Natural killer cell treated with Interleukin-12 subunit alpha and Interleukin-12 subunit beta and Interleukin-15 and Interleukin-18, amount 100 ng/mL, for 72 hours (primary cell): ENCODE data around the gene ARHGEF1. TPM values are rescaled to one million over a fixed set of nuclear protein-coding genes. Genes with fewer than 3 reads are reported as not detected.

Experiments
- ATAC-seq, 2 donors: fragments of 150-1000 bp; cut with Tn5 transposase in 1 of 2; sonication (Bioruptor Pico), chemical (Tn5 transposase) in 1 of 2; 2 replicates each; pipeline ENCODE4 v1.10.0; 2021
- DNase-seq: peaks from one replicate; pipeline ENCODE4 v3.0.0; 2022; ENCODE audit warnings: low spot score
- H3K27ac Mint-ChIP-seq, 2 donors: 1 replicate in 1 of 2; 2 replicates in 1 of 2; pipeline ENCODE4 v1.8.0; 2022; ENCODE audit warnings: mixed read lengths in 2 of 2, mild to moderate bottlenecking in 1 of 2, moderate library complexity in 1 of 2
- H3K27me3 Mint-ChIP-seq, 2 donors: 1 replicate in 1 of 2; 2 replicates in 1 of 2; pipeline ENCODE4 v1.8.0; 2022; ENCODE audit warnings: mixed read lengths in 2 of 2
- H3K36me3 Mint-ChIP-seq: one replicate; pipeline ENCODE4 v1.8.0; 2022; ENCODE audit warnings: mixed read lengths
- H3K4me1 Mint-ChIP-seq, 2 donors: 1 replicate in 1 of 2; 2 replicates in 1 of 2; pipeline ENCODE4 v1.8.0; 2022; ENCODE audit warnings: low read depth in 2 of 2, mixed read lengths in 2 of 2, mild to moderate bottlenecking in 1 of 2
- H3K4me3 Mint-ChIP-seq: one replicate; pipeline ENCODE4 v1.8.0; 2022; ENCODE audit warnings: mixed read lengths
- H3K9me3 Mint-ChIP-seq: 2 replicates; pipeline ENCODE4 v1.8.0; 2022; ENCODE audit warnings: mixed read lengths
- total RNA-seq, 2 donors: library from RNA; stranded (reverse); gene quantifications; one replicate each; pipeline ENCODE4 v1.2.3, GENCODE V29; 2022

ARHGEF1 gene
- total RNA-seq, 2 donors from 2014 or later = 321 to 444 TPM

GRCh38 chr19:41883463-41883820 is 458 bp downstream of the ARHGEF1 start:
- DNase-seq (no peak), ATAC-seq (no peak)
- Mint-ChIP-seq H3K4me3 (peak overlapping the region; percentile 97), H3K4me1 (peaks cover 49 to 54% of the 10 kb centered on the region in 2 donors), H3K27ac (peak overlapping the region; percentile 79 to 87), H3K27me3 (no peaks in the 10 kb centered on the region), H3K9me3 (no peaks in the 10 kb centered on the region), H3K36me3 (peaks cover 7% of the 10 kb centered on the region)

GRCh38 chr19:41883821-41884733 is 1.1 kb downstream of the ARHGEF1 start:
- ATAC-seq = peak; percentile 92 to 94

GRCh38 chr19:41886761-41887710 is 4.1 kb downstream of the ARHGEF1 start:
- Mint-ChIP-seq H3K4me1 (peaks cover 65 to 77% of the 10 kb centered on the region in 2 donors), H3K27ac (peak overlapping the region; percentile 79 to 87), H3K27me3 (no peaks in the 10 kb centered on the region), H3K4me3 (peak overlapping the region; percentile 97), H3K9me3 (no peaks in the 10 kb centered on the region), H3K36me3 (peaks cover 14% of the 10 kb centered on the region)
- peak; percentile 81 for DNase-seq
- peak; percentile 63 to 64 for ATAC-seq

More at GRCh38 chr19:41883821-41884733, 1.1 kb downstream of the ARHGEF1 start:
- H3K9me3 Mint-ChIP-seq = no peaks in the 10 kb centered on the region
- peak; percentile 98 for DNase-seq
- H3K27me3 Mint-ChIP-seq = no peaks in the 10 kb centered on the region
- peaks cover 54 to 60% of the 10 kb centered on the region in 2 donors for H3K4me1 Mint-ChIP-seq
- H3K36me3 Mint-ChIP-seq = peaks cover 7% of the 10 kb centered on the region
- H3K4me3 Mint-ChIP-seq = peak overlapping the region; percentile 97
- H3K27ac Mint-ChIP-seq = peak overlapping the region; percentile 79 to 87

- H3K36me3 Mint-ChIP-seq = peaks cover 6% of the 10 kb centered on the region
- no peaks in the 10 kb centered on the region for H3K9me3 Mint-ChIP-seq
- DNase-seq (peak; percentile 84), ATAC-seq (peak; percentile 54 to 55)
- H3K4me3 Mint-ChIP-seq = peak overlapping the region; percentile 97
- peaks cover 58 to 70% of the 10 kb centered on the region in 2 donors for H3K4me1 Mint-ChIP-seq
- H3K27me3 Mint-ChIP-seq = no peaks in the 10 kb centered on the region
- H3K27ac Mint-ChIP-seq = peak overlapping the region; percentile 79 to 87
Observed at GRCh38 chr19:41887711-41888382, 4.9 kb downstream of the ARHGEF1 start.

- H3K9me3 Mint-ChIP-seq = no peaks in the 10 kb centered on the region
- H3K27me3 Mint-ChIP-seq = no peaks in the 10 kb centered on the region
- DNase-seq = no peak
- peak overlapping the region; percentile 79 to 87 for H3K27ac Mint-ChIP-seq
- peaks cover 57 to 71% of the 10 kb centered on the region in 2 donors for H3K4me1 Mint-ChIP-seq
- H3K4me3 Mint-ChIP-seq = peak overlapping the region; percentile 97
- peaks cover 10% of the 10 kb centered on the region for H3K36me3 Mint-ChIP-seq
- ATAC-seq = no peak
Observed at GRCh38 chr19:41888926-41889325, 5.9 kb downstream of the ARHGEF1 start.

DNA sequence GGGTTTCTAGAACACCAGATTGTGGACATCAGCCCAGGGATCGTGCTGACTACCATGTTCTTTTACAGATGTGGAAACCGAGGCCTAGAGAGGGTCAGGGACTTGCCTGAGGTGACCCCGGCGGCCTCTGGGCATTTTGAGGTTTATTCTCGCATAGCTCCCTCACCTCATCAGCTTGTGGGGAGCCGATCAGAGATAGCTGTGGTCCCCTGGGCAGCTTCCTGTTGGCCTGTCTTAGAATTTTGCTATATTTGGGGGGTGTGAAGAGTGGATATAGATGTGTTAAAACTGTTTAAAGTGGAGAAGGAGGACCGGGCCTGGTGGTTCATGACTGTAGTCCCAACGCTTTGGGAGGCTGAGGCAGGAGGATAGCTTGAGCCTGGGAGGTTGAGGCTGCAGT is 6.9 kb downstream of the ARHGEF1 start:
- Mint-ChIP-seq H3K27ac (peak overlapping the region; percentile 79 to 87), H3K4me1 (peaks cover 59 to 70% of the 10 kb centered on the region in 2 donors), H3K36me3 (peaks cover 13% of the 10 kb centered on the region), H3K27me3 (no peaks in the 10 kb centered on the region), H3K9me3 (no peaks in the 10 kb centered on the region), H3K4me3 (peak overlapping the region; percentile 97)
- DNase-seq = peak; percentile 69
- ATAC-seq = peak; percentile 11 to 37

DNA sequence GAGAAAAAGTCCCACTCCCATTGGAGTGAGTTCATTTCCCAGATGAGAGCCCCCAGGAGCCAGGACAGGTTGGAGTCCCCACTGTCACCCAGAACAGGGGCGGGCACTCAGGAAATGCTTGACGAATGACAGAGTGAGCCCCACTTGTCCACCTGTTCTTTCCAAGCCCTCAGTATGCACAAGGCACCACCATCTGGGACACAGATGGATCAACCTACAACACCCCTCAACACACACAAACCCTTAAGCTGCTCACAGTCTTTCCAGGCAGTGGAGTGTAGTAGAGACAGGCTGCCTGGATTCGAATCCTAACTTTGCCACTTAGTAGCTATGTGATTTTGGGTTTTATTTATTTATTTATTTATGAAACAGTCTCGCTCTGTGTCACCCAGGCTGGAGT is 8.0 kb downstream of the ARHGEF1 start:
- H3K27me3 Mint-ChIP-seq = no peaks in the 10 kb centered on the region
- DNase-seq = no peak
- no peak for ATAC-seq
- H3K9me3 Mint-ChIP-seq = no peaks in the 10 kb centered on the region
- no peak overlapping the region for H3K4me3 Mint-ChIP-seq
- peaks cover 18% of the 10 kb centered on the region for H3K36me3 Mint-ChIP-seq
- peaks cover 58 to 67% of the 10 kb centered on the region in 2 donors for H3K4me1 Mint-ChIP-seq
- H3K27ac Mint-ChIP-seq = peak overlapping the region in 1 of 2 donors; percentile 83

GRCh38 chr19:41892173-41892902 is 9.4 kb downstream of the ARHGEF1 start:
- Mint-ChIP-seq H3K4me1 (peaks cover 52 to 60% of the 10 kb centered on the region in 2 donors), H3K9me3 (no peaks in the 10 kb centered on the region)

DNA sequence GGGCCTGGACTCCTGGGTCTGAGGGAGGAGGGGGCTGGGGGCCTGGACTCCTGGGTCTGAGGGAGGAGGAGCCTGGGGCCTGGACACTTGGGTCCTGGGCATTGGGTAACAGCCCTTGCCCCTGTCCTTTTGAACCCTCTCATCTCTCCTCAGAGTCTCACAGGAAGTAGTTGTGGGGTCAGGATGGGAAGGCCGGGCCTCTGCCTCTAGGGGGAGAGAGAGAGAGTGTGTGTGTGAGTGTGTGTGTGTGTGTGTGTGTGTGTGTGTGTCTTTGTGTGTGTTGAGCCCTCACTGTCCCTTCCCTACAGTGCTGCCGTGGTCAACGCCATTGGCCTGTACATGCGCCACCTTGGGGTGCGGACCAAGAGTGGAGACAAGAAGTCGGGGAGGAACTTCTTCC is 10.9 kb downstream of the ARHGEF1 start:
- Mint-ChIP-seq H3K27me3 (no peaks in the 10 kb centered on the region), H3K9me3 (no peaks in the 10 kb centered on the region), H3K4me1 (peaks cover 47 to 58% of the 10 kb centered on the region in 2 donors), H3K36me3 (peaks cover 23% of the 10 kb centered on the region), H3K27ac (peak overlapping the region; percentile 71 to 77), H3K4me3 (peak overlapping the region; percentile 47)
- DNase-seq (no peak), ATAC-seq (peak; percentile 63 to 65)

More at GRCh38 chr19:41892173-41892902, 9.4 kb downstream of the ARHGEF1 start:
- H3K27ac Mint-ChIP-seq = peak overlapping the region; percentile 73 to 83
- ATAC-seq (no peak), DNase-seq (no peak)
- no peak overlapping the region for H3K4me3 Mint-ChIP-seq
- peaks cover 18% of the 10 kb centered on the region for H3K36me3 Mint-ChIP-seq
- H3K27me3 Mint-ChIP-seq = no peaks in the 10 kb centered on the region

DNA sequence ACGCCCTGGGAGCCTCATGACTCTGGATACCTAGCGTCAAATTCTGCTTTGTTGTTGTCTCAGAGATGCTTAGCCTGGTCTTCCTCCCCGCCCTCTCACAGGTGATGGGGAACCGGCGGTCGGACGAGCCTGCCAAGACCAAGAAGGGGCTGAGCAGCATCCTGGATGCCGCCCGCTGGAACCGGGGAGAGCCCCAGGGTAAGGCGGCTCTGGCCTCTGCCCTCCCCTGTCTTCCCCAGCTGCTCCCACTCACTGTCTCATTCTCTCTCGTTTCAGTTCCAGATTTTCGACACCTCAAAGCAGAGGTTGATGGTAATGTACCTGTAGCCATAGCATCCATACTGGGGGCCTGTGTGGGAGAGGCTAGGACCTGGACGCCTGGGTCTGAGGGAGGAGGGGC is 11.4 kb downstream of the ARHGEF1 start:
- ATAC-seq (no peak), DNase-seq (no peak)
- Mint-ChIP-seq H3K27ac (peak overlapping the region; percentile 71 to 77), H3K4me1 (peaks cover 47 to 58% of the 10 kb centered on the region in 2 donors), H3K36me3 (peaks cover 27% of the 10 kb centered on the region), H3K9me3 (no peaks in the 10 kb centered on the region), H3K27me3 (no peaks in the 10 kb centered on the region), H3K4me3 (no peak overlapping the region)

DNA sequence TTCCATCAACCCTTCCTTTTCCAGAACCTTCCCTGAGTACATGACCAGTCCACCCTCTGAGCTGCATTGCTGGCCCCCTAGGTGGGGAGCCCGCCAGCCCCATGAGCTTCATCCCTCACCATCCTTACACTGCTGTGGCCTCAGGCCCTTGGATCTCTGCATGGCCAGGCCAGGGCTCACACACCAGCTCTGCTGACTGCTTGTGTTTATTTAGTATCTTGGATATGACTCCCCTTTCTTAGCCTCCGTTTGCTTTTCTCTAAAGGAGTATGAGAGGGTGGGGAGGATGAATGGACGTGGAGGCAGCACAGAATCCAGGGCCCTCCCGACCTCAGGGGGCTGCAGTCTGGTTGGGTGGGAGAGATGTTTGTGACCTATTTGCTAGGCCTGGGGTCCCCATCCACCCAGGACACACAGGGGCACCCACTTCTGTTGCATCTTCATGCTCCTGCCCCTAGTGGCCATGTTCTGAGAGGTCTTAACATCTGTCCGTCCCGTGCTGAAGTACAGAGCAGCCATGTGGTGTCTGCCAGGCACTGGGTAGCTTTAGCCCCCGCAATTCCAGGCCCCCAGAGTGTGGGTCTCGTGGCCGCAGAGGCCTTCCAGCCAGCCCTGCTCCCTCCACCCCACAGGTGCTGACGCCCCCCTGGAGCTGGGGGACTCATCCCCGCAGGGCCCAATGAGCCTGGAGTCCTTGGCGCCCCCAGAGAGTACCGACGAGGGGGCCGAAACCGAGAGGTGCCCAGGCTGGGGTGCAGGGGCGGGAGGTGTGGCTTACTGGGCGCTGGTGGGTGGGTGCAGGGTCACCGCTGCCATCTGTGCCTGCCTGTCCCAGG is 13.0 kb downstream of the ARHGEF1 start:
- Mint-ChIP-seq H3K9me3 (no peaks in the 10 kb centered on the region), H3K27ac (peak overlapping the region; percentile 65 to 66), H3K27me3 (no peaks in the 10 kb centered on the region), H3K4me1 (peaks cover 39 to 49% of the 10 kb centered on the region in 2 donors), H3K4me3 (no peak overlapping the region), H3K36me3 (peaks cover 22% of the 10 kb centered on the region)
- ATAC-seq = peak in 1 of 2 donors; percentile 17
- no peak for DNase-seq

GRCh38 chr19:41896581-41896942 is 13.6 kb downstream of the ARHGEF1 start:
- Mint-ChIP-seq H3K9me3 (no peaks in the 10 kb centered on the region), H3K4me3 (no peak overlapping the region), H3K4me1 (peaks cover 36 to 46% of the 10 kb centered on the region in 2 donors), H3K36me3 (peaks cover 22% of the 10 kb centered on the region), H3K27me3 (no peaks in the 10 kb centered on the region), H3K27ac (peak overlapping the region; percentile 65 to 66)
- DNase-seq (no peak), ATAC-seq (no peak)
